KOPT-K1 (cell line): Measurements from ENCODE around the gene CCDC85C.

ENCODE experiments used
- H3K27ac ChIP-seq: fragments of 200-600 bp; sonication (generic); 2 replicates; pipeline ENCODE4 v1.5.1; 2016; ENCODE audit warnings: antibody characterized with exemption, mild to moderate bottlenecking, low read depth, low read length; ENCODE audit not compliant: poor library complexity, severe bottlenecking
- H3K36me3 ChIP-seq: fragments of 200-600 bp; sonication (generic); 2 replicates; pipeline ENCODE4 v1.5.1; 2017; ENCODE audit warnings: antibody characterized with exemption, mild to moderate bottlenecking, low read length, moderate library complexity; ENCODE audit not compliant: insufficient read depth
- H3K9me3 ChIP-seq: fragments of 200-600 bp; sonication (generic); 2 replicates; pipeline ENCODE4 v1.5.1; 2017; ENCODE audit warnings: antibody characterized with exemption, low read length, mild to moderate bottlenecking; ENCODE audit not compliant: insufficient read depth, poor library complexity, severe bottlenecking

CCDC85C gene

DNA sequence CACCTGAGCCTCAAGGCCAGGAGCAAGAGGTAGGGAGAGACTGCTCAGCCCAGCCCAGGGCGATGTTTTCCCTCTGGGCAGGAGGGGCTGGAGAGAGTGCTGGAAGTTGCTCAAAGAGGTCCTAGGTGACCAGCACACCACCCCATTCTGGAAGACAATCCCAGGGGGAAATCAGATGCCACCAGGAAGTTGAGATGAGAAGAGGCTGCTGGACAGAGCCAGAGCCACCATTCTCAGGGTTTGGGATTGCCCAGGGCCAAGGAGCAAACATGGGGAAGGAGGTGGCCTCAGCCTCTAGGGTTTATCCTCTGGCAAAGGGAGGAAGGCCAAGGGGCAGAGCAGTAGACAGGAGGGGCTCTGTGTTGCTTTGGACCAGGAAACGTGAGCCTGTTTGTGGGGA, 11.6 kb downstream of the CCDC85C start:
- no peak overlapping the region for H3K27ac ChIP-seq
- no peaks in the 10 kb centered on the region for H3K9me3 ChIP-seq
- H3K36me3 ChIP-seq = no peaks in the 10 kb centered on the region

- Histone ChIP-seq H3K36me3 (no peaks in the 10 kb centered on the region), H3K27ac (no peak overlapping the region), H3K9me3 (no peaks in the 10 kb centered on the region)
Measured at GRCh38 chr14:99590746-99591555, 13.1 kb downstream of the CCDC85C start.

DNA sequence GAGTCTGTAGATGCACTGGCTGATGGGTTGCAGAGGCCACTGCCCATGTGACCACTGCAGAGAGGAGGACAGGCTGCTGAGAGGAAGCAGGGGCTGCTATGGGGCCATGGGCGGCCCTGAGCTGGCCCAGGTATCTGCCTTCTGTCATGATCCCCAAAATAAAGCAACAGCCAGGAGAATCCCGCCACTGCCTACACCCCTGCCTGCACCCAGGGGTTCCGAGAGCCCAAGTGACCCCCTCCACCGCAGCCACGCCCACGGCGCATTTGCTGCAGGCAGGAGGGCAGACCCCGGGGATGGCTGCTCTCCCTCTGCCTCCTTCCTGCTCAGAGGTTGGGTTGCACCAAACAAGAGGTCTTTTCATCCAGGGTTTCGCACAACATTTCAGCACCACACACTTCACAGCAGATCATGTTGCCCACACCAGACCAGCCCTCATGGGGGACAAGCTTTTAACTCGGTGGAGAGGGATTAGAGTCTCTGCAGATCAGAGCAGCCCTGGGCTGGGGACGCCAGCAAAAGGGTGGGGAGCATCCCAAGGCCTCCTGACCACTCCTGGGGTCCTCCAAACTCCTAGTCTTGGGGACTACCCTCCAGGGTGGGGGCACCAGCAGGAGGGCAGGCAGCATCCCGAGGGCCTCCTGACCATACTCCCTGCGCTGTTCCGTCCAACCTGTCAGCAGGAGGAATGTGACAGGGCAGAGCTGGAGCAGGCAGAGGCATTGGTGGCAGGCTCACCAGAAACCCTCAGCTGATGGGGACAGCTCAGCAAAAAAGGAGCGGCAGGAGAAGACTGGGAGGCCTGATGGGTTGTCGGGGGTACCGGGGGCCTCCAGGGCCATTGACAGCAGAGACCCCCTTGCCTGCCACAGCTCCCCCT, 14.1 kb downstream of the CCDC85C start:
- no peaks in the 10 kb centered on the region for H3K9me3 ChIP-seq
- peak overlapping the region; percentile 44 for H3K27ac ChIP-seq
- no peaks in the 10 kb centered on the region for H3K36me3 ChIP-seq

GRCh38 chr14:99589031-99589441, 15.0 kb downstream of the CCDC85C start:
- Histone ChIP-seq H3K36me3 (no peaks in the 10 kb centered on the region), H3K9me3 (no peaks in the 10 kb centered on the region), H3K27ac (peak overlapping the region; percentile 44)

- Histone ChIP-seq H3K27ac (no peak overlapping the region), H3K36me3 (no peaks in the 10 kb centered on the region), H3K9me3 (no peaks in the 10 kb centered on the region)
Measured at GRCh38 chr14:99587460-99588278, 16.3 kb downstream of the CCDC85C start.

GRCh38 chr14:99586761-99587459, 17.1 kb downstream of the CCDC85C start:
- H3K36me3 ChIP-seq = no peaks in the 10 kb centered on the region
- H3K27ac ChIP-seq = no peak overlapping the region
- H3K9me3 ChIP-seq = no peaks in the 10 kb centered on the region

GRCh38 chr14:99586054-99586760, 17.8 kb downstream of the CCDC85C start:
- no peaks in the 10 kb centered on the region for H3K9me3 ChIP-seq
- no peak overlapping the region for H3K27ac ChIP-seq
- no peaks in the 10 kb centered on the region for H3K36me3 ChIP-seq

DNA sequence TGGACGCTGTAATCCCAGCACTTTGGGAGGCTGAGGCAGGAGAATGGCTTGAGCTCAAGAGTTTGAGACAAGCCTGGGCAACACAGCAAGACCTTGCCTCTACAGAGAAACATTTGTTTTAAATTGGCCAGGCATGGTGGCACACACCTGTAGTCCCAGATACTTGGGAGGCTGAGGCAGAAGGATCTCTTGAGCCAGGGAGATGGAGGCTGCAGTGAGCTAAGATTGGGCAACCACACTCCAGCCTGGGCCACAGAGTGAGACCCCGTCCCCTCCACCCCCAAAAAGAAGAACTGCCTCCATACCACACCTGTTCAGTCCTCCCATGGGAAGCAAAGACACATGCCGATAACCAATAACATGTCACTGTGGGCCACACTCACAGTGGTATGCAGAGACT, 19.2 kb downstream of the CCDC85C start:
- H3K36me3 ChIP-seq = no peaks in the 10 kb centered on the region
- no peaks in the 10 kb centered on the region for H3K9me3 ChIP-seq
- H3K27ac ChIP-seq = no peak overlapping the region

GRCh38 chr14:99581938-99582337, 22.1 kb downstream of the CCDC85C start:
- Histone ChIP-seq H3K36me3 (no peaks in the 10 kb centered on the region; the same call in 1 of the 2 replicates), H3K27ac (no peak overlapping the region), H3K9me3 (no peaks in the 10 kb centered on the region)

- Histone ChIP-seq H3K27ac (no peak overlapping the region), H3K36me3 (no peaks in the 10 kb centered on the region; the same call in 1 of the 2 replicates), H3K9me3 (no peaks in the 10 kb centered on the region)
Measured at GRCh38 chr14:99581374-99581773, 22.6 kb downstream of the CCDC85C start.

DNA sequence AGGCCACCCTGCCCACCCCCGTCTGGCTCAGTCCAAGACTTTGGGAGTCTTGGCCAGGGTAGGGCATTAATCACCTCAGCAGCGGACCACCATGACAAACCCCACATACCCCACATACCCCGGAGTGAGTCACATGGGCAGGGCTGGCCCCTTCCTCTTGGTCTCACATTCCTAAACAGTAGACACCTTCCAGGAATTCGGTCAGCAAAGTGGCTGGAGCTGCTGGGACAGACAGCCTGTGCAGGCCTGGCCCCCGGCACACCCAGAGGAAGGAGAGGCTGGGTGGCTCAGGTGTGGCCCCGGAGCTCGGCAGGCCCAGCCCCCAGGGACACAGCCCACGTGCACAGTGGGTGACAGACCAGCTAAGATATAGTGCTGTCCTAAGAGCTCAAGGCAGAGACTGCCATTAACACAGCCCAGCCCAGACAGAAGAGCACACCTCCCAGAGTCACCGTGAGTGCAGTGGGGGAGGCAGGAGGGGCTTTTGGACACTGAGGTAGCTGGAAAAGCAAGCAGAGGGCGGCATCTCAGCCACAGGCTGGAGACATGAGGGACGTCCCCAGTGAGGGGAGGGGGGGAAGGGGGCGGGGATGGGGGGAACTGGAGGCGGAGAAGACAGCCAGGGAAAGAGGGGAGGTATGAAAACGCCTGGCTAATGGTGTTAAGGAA, 24.0 kb downstream of the CCDC85C start:
- no peaks in the 10 kb centered on the region; the same call in 1 of the 2 replicates for H3K36me3 ChIP-seq
- H3K9me3 ChIP-seq = no peaks in the 10 kb centered on the region
- no peak overlapping the region for H3K27ac ChIP-seq

DNA sequence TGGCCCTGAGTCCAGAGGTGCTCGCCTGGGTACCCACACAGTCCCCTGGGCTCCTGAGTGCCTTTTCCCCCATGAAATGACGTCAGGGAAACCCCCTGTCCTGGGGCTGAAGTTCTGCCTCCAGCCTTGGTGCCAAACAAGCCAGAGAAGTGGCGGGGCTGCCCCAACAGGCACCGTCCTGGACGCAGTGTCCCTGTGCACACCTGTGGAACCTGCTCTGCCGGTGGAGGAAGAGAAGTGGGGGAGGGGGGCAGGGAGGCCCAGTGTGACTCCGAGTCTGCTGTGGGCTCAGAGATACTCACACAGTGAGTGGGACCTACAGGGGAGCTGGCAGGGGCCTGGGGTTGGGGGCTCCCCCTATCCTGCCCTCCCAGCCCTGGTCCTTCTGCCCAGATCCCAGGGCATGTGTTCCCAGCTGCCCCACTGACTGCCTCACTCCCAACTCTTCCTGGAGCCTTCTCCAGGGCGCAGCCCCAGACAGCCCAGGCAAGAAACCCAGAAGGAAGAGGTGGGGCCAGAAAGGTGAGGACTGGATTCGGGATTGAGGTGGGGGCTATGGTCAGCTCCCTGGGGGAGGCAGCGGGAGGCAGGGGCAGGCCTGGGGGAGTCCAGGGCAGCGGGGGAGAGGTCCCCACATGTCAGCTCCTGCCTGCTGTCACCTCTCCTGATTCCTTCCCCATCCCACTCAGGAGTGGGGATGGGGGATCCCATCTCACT, 24.7 kb downstream of the CCDC85C start:
- Histone ChIP-seq H3K27ac (no peak overlapping the region), H3K9me3 (no peaks in the 10 kb centered on the region), H3K36me3 (no peaks in the 10 kb centered on the region; the same call in 1 of the 2 replicates)

- Histone ChIP-seq H3K36me3 (no peaks in the 10 kb centered on the region; the same call in 1 of the 2 replicates), H3K9me3 (no peaks in the 10 kb centered on the region), H3K27ac (no peak overlapping the region)
Measured at GRCh38 chr14:99578541-99579101, 25.4 kb downstream of the CCDC85C start.
